H1 (cell line): Measurements from ENCODE around the gene CLGN. TPM values are rescaled to one million over a fixed set of nuclear protein-coding genes. Genes with fewer than 3 reads are reported as not detected.

Experiments
- CTCF ChIA-PET: fragments of 300-600 bp; sonication (Branson Sonifier 250); formaldehyde crosslinking; loops from one replicate; lab custom pipeline; 2021; ENCODE audit not compliant: partially characterized antibody; lab: Charles Lee
- POLR2A ChIA-PET: fragments of 300-600 bp; sonication (Branson Sonifier 250); formaldehyde crosslinking; loops from one replicate; lab custom pipeline; 2021; ENCODE audit warnings: inconsistent platforms; ENCODE audit not compliant: partially characterized antibody; lab: Charles Lee
- DNase-seq, 2 experiments: peaks; one replicate each; pipeline versions ENCODE4 v3.0.0 to v3.0.0-alpha.2; 2010 to 2022; ENCODE audit warnings: low spot score in 2 of 2, low read depth in 1 of 2, mixed read lengths in 1 of 2
- FAIRE-seq: peaks from 2 replicates; lab custom pipeline; 2011; peaks lifted over from hg19 to GRCh38; lab: Jason Lieb, UNC
- H2AFZ ChIP-seq: 2 replicates; pipeline ENCODE4 v1.8.1; 2012; ENCODE audit warnings: low read length, inconsistent platforms
- H2AK5ac ChIP-seq: 2 replicates; pipeline ENCODE4 v1.6.1; 2013; ENCODE audit warnings: low read depth, low read length
- H2BK120ac ChIP-seq: replicated peaks from 2 replicates; pipeline ENCODE3; 2013; ENCODE audit warnings: low read depth, low read length, inconsistent platforms
- H2BK12ac ChIP-seq: 2 replicates; pipeline ENCODE4 v1.6.1; 2013; ENCODE audit warnings: low read depth, low read length
- H2BK15ac ChIP-seq: 2 replicates; pipeline ENCODE4 v1.6.1; 2013; ENCODE audit warnings: low read length
- H2BK20ac ChIP-seq: 2 replicates; pipeline ENCODE4 v1.6.1; 2013; ENCODE audit warnings: low read length
- H2BK5ac ChIP-seq: 2 replicates; pipeline ENCODE4 v1.6.1; 2013; ENCODE audit warnings: low read depth, low read length
- H3K14ac ChIP-seq: 2 replicates; pipeline ENCODE4 v1.6.1; 2013; ENCODE audit warnings: inconsistent platforms; ENCODE audit not compliant: insufficient read length
- H3K18ac ChIP-seq: 2 replicates; pipeline ENCODE4 v1.6.1; 2013; ENCODE audit warnings: low read length; ENCODE audit errors: extremely low read depth
- H3K23ac ChIP-seq: 2 replicates; pipeline ENCODE4 v1.6.1; 2013; ENCODE audit warnings: inconsistent platforms; ENCODE audit not compliant: insufficient read length
- H3K23me2 ChIP-seq: 2 replicates; pipeline ENCODE4 v1.6.1; 2013; ENCODE audit warnings: low read depth, low read length
- H3K27ac ChIP-seq: 2 replicates; pipeline ENCODE4 v1.6.1; 2011; ENCODE audit warnings: low read depth, low read length, inconsistent platforms
- H3K27me3 ChIP-seq, 4 experiments: replicated peaks in 1 of 4; 1 replicate in 1 of 4; 2 replicates in 3 of 4; pipeline versions ENCODE4 v1.6.1 to v1.8.1; 2011 to 2013; ENCODE audit warnings: low read length in 3 of 4, mild to moderate bottlenecking in 3 of 4, inconsistent platforms in 2 of 4, mixed read lengths in 2 of 4, moderate library complexity in 1 of 4; ENCODE audit not compliant: control insufficient read depth in 3 of 4, insufficient read depth in 3 of 4; ENCODE audit errors: extremely low read depth in 1 of 4
- H3K36me3 ChIP-seq, 4 experiments: 2 replicates each; pipeline versions ENCODE4 v1.6.1 to v1.8.1; 2011 to 2013; ENCODE audit warnings: mild to moderate bottlenecking in 4 of 4, low read length in 3 of 4, moderate library complexity in 2 of 4, control low read depth in 1 of 4, inconsistent platforms in 1 of 4; ENCODE audit not compliant: insufficient read depth in 4 of 4, control insufficient read depth in 2 of 4
- H3K4ac ChIP-seq: replicated peaks from 2 replicates; pipeline ENCODE3; 2013; ENCODE audit warnings: low read length, low read depth, mixed read lengths, inconsistent platforms; ENCODE audit not compliant: insufficient read length
- H3K4me1 ChIP-seq, 4 experiments: replicated peaks in 1 of 4; 1 replicate in 1 of 4; 2 replicates in 3 of 4; pipeline versions ENCODE4 v1.6.1 to v1.8.1; 2011 to 2013; ENCODE audit warnings: low read length in 3 of 4, inconsistent platforms in 2 of 4, mixed read lengths in 1 of 4; ENCODE audit not compliant: insufficient read depth in 4 of 4, control insufficient read depth in 3 of 4
- H3K4me2 ChIP-seq, 2 experiments: 2 replicates each; pipeline versions ENCODE4 v1.6.1 to v1.8.1; 2011 to 2013; ENCODE audit warnings: low read depth in 2 of 2, low read length in 2 of 2, control low read depth in 1 of 2, inconsistent platforms in 1 of 2, mild to moderate bottlenecking in 1 of 2; ENCODE audit not compliant: insufficient read depth in 1 of 2
- H3K4me3 ChIP-seq, 4 experiments: fragments of 200-600, 300-600 bp in 1 of 4; sonication (generic), shearing (Covaris generic), sonication (Bioruptor Twin) in 1 of 4; 2 replicates each; pipeline versions ENCODE4 v1.5.1 to v1.8.1; 2011 to 2016; ENCODE audit warnings: low read length in 4 of 4, low read depth in 3 of 4, control low read depth in 2 of 4, inconsistent platforms in 2 of 4, mild to moderate bottlenecking in 2 of 4, mixed read lengths in 1 of 4, moderate library complexity in 1 of 4; ENCODE audit not compliant: insufficient read depth in 2 of 4; ENCODE audit errors: extremely low read depth in 1 of 4
- H3K56ac ChIP-seq: replicated peaks from 2 replicates; pipeline ENCODE3; 2013; ENCODE audit warnings: low read depth, mild to moderate bottlenecking, mixed read lengths, low read length, inconsistent platforms; ENCODE audit not compliant: insufficient read length
- H3K79me1 ChIP-seq: 2 replicates; pipeline ENCODE4 v1.6.1; 2013; ENCODE audit warnings: low read depth, low read length, control low read depth
- H3K79me2 ChIP-seq, 2 experiments: 2 replicates each; pipeline versions ENCODE4 v1.6.1 to v1.8.1; 2012 to 2013; ENCODE audit warnings: low read length in 2 of 2, mild to moderate bottlenecking in 2 of 2, inconsistent platforms in 1 of 2; ENCODE audit not compliant: insufficient read depth in 2 of 2, control insufficient read depth in 1 of 2
- H3K9ac ChIP-seq, 4 experiments: replicated peaks in 1 of 4; 1 replicate in 1 of 4; 2 replicates in 3 of 4; pipeline versions ENCODE4 v1.6.1 to v1.8.1; 2011 to 2013; ENCODE audit warnings: low read depth in 3 of 4, low read length in 3 of 4, control low read depth in 2 of 4, mild to moderate bottlenecking in 2 of 4, moderate library complexity in 2 of 4, inconsistent platforms in 1 of 4; ENCODE audit errors: extremely low read depth in 1 of 4
- H3K9me3 ChIP-seq, 2 experiments: 2 replicates each; pipeline versions ENCODE4 v1.6.1 to v1.8.1; 2012 to 2013; ENCODE audit warnings: mild to moderate bottlenecking in 2 of 2, moderate library complexity in 2 of 2, control low read depth in 1 of 2, inconsistent platforms in 1 of 2, low read depth in 1 of 2, low read length in 1 of 2, mixed read lengths in 1 of 2; ENCODE audit not compliant: insufficient read depth in 2 of 2
- H4K20me1 ChIP-seq, 2 experiments: replicated peaks in 1 of 2; 2 replicates each; pipeline versions ENCODE3 to v1.8.1; 2011 to 2013; ENCODE audit warnings: inconsistent platforms in 2 of 2, low read length in 2 of 2, mild to moderate bottlenecking in 1 of 2; ENCODE audit not compliant: insufficient read depth in 2 of 2, control insufficient read depth in 1 of 2
- H4K5ac ChIP-seq: 2 replicates; pipeline ENCODE4 v1.6.1; 2013; ENCODE audit warnings: low read length, low read depth, mixed read lengths, inconsistent platforms; ENCODE audit not compliant: insufficient read length
- H4K8ac ChIP-seq: 2 replicates; pipeline ENCODE4 v1.8.0; 2013; ENCODE audit warnings: mild to moderate bottlenecking, moderate library complexity, low read length, inconsistent platforms; ENCODE audit not compliant: insufficient read depth; ENCODE audit errors: extremely low read depth
- H4K91ac ChIP-seq: replicated peaks from 2 replicates; pipeline ENCODE3; 2013; ENCODE audit warnings: low read length, mixed read lengths, inconsistent platforms; ENCODE audit not compliant: insufficient read length
- BACH1 ChIP-seq: IDR thresholded peaks from 2 replicates; pipeline ENCODE4 v1.6.1; 2012; ENCODE audit warnings: low read length, improper control_type of control experiment
- CEBPB ChIP-seq: IDR thresholded peaks from 2 replicates; pipeline ENCODE4 v1.6.1; 2012; ENCODE audit warnings: low read depth, low read length
- EZH2 ChIP-seq: fragments of 200-600 bp; sonication (generic); IDR thresholded peaks from 2 replicates; pipeline ENCODE4 v1.7.1; 2012; ENCODE audit warnings: low read depth, mild to moderate bottlenecking, moderate library complexity, low read length, inconsistent platforms; ENCODE audit not compliant: severe bottlenecking
- MAX ChIP-seq: IDR thresholded peaks from 2 replicates; pipeline ENCODE4 v1.6.1; 2012; ENCODE audit warnings: inconsistent platforms
- NANOG ChIP-seq: IDR thresholded peaks from 2 replicates; pipeline ENCODE4 v1.6.1; 2011; ENCODE audit warnings: low read length, low read depth, mild to moderate bottlenecking, inconsistent platforms; ENCODE audit not compliant: insufficient read depth, poor library complexity, severe bottlenecking
- SIRT6 ChIP-seq: IDR thresholded peaks from one replicate; pipeline ENCODE4 v1.7.1; 2012; ENCODE audit warnings: low read length, inconsistent platforms
- SP2 ChIP-seq: IDR thresholded peaks from 2 replicates; pipeline ENCODE4 v1.6.1; 2012; ENCODE audit warnings: mild to moderate bottlenecking, low read length, inconsistent platforms
- TAF7 ChIP-seq: optimal IDR thresholded peaks from 2 replicates; pipeline ENCODE3; 2011; ENCODE audit warnings: low read depth, mild to moderate bottlenecking, inconsistent platforms, low read length, moderate library complexity, borderline replicate concordance
- WGBS, 2 experiments: shearing (Covaris generic) in 1 of 2; methylation state at CpG; one replicate each; pipeline versions ENCODE4 v1.1.6 to v1.1.7; 2013 to 2015; ENCODE audit warnings: low lambda C conversion rate in 2 of 2, mixed read lengths in 2 of 2, inconsistent platforms in 1 of 2, low coverage in 1 of 2, missing lambda C conversion rate in 1 of 2; ENCODE audit not compliant: insufficient replicate concordance in 2 of 2, insufficient coverage in 1 of 2, insufficient read length in 1 of 2; ENCODE audit errors: extremely low coverage in 1 of 2, missing lambda C conversion rate in 1 of 2; 5-methylcytosine and 5-hydroxymethylcytosine counted together
- polyA plus RNA-seq, 7 experiments: library from polyadenylated mRNA; depleted of rRNA in 3 of 7; stranded (reverse) in 5 of 7; unstranded in 2 of 7; fragments of >200 nt in 5 of 7; fragments of 200-250 nt in 2 of 7; gene quantifications; 1 replicate in 5 of 7; 2 replicates in 1 of 7; 4 replicates in 1 of 7; pipeline versions ENCODE4 v1.2.1 to v1.2.3, GENCODE V29; 2011 to 2013; ENCODE audit warnings: missing spikeins in 2 of 7, mixed read lengths in 2 of 7
- total RNA-seq: library from RNA; stranded (reverse); fragmentation: NEBNext Ultra II Directional; extraction: Animal tissue kit (Norgen Biotek cat#: 25700); gene quantifications from 2 replicates; pipeline ENCODE4 v1.2.1, GENCODE V29; 2021

CLGN gene
- total and polyA plus RNA-seq, 2 of the 8 experiments (the other 6 are each of a cell fraction or from before 2014, with no cell fraction given): 1.7 to 3.1 TPM

DNA sequence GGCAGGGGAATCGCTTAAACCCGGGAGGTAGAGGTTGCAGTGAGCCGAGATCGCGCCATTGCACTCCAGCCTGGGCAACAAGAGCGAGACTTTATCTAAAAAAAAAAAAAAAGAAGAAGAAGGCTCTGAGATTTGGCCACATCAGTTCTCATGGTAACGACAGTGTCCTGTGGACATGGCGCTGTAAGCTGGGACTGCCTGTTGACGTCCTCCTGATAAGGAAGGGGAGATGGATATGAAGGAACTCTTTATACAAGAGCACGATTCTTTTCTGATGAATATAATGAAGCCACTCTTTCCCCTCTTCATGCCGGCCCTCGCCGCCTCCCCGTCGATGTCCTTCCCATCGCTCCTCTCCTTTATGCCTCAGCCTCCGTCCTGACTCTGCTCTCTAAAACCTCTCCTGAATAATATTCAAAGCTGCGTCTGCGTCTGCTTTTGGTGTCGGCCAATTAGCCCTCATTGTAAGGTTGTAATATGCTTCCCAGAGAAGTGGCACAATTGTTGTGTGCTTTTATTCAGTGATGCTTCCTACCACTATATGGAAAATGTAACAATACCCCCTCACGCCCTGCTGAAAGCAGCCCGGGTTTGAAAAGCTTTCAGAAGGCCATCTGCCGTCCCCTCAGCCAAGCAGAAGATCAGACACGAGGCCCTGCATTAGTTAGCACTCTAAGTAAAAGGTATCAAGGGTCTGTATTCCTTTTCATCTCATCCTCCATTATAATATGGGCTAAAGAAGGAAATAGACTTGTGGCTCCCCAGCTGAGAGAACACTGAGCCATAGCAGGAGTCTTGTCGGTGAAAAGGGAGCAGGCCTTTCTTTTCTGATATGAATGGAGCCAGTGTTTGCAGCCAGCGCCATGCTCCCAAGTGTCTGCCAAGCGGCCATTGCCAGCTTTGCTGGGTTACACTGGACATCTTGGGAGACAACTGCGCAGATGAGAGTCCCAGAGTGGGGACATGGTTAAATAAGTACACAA is 76.1 kb downstream of the CLGN start:
- Histone ChIP-seq H3K18ac (no peak overlapping the region), H3K27me3 (peaks cover 0 to 1% (median 0%) of the 10 kb centered on the region in 4 experiments; a peak in 2 of 7 replicates), H3K23ac (no peak overlapping the region), H2BK120ac (no peak overlapping the region), H3K56ac (no peak overlapping the region), H3K36me3 (no peaks in the 10 kb centered on the region), H3K14ac (no peak overlapping the region), H2BK5ac (no peak overlapping the region), H2BK15ac (no peak overlapping the region), H2BK12ac (no peak overlapping the region), H4K91ac (no peak overlapping the region), H4K5ac (no peak overlapping the region), H3K27ac (no peak overlapping the region), H2BK20ac (no peak overlapping the region), H3K4ac (no peak overlapping the region), H2AFZ (no peak overlapping the region), H3K79me1 (no peaks in the 10 kb centered on the region), H3K79me2 (no peaks in the 10 kb centered on the region), H3K4me2 (no peak overlapping the region), H3K9me3 (no peaks in the 10 kb centered on the region), H4K8ac (no peak overlapping the region), H3K9ac (no peak overlapping the region), H3K4me3 (no peak overlapping the region), H4K20me1 (no peaks in the 10 kb centered on the region), H3K4me1 (peaks cover 0 to 8% (median 4%) of the 10 kb centered on the region in 4 experiments; a peak in 3 of 7 replicates), H3K23me2 (0 out of 2 replicates have a peak, but pooled peaks cover 3% of the 10 kb centered on the region), H2AK5ac (no peak overlapping the region)
- no peak for TF ChIP-seq TAF7
- no peak for TF ChIP-seq MAX
- no peak for TF ChIP-seq NANOG
- TF ChIP-seq CEBPB: no peak
- no peak for TF ChIP-seq SP2
- no peak for TF ChIP-seq BACH1
- no peak for TF ChIP-seq SIRT6
- no peak for TF ChIP-seq EZH2
- FAIRE-seq (no peak), DNase-seq (no peak)
- ChIA-PET CTCF (interaction anchor here (0.6 to 5.5 kb wide), 15 partner anchors 8 to 532 kb away, joined by 3 to 44 read pairs (median 4); no protein-coding TSS in a partner anchor), POLR2A (no interaction called here)
- 86% methylated on average over 26 of the region's 28 CpGs; no CpG with 5 or more reads in 1 of the 2 experiments for WGBS, 2 experiments
